HEK293 (cell line): ENCODE measurements around the gene PLXNA2.

Experiments used
- CTCF ChIA-PET: fragments of 350-600 bp; formaldehyde crosslinking; extraction: SDS; loops from one replicate; lab custom pipeline; 2021; ENCODE audit warnings: antibody characterized with exemption; lab: Yijun Ruan, JAX
- POLR2A ChIA-PET: fragments of 300-600 bp; formaldehyde crosslinking; extraction: SDS; loops from one replicate; lab custom pipeline; 2020; ENCODE audit warnings: antibody characterized with exemption, inconsistent platforms; lab: Yijun Ruan, JAX
- H3K27ac ChIP-seq: fragments of 200-500 bp; sonication (Bioruptor generic); 2 replicates; pipeline ENCODE4 v1.5.1; 2014; ENCODE audit warnings: low read depth, low read length, control low read depth, inconsistent platforms; ENCODE audit errors: extremely low read depth
- H3K36me3 ChIP-seq, 2 experiments: fragments of 200-500 bp in 1 of 2; sonication (Bioruptor generic) in 1 of 2; 1 replicate in 1 of 2; 2 replicates in 1 of 2; pipeline ENCODE4 v1.5.1; 2014 to 2017; ENCODE audit warnings: inconsistent platforms in 2 of 2, low read length in 2 of 2; ENCODE audit not compliant: control insufficient read depth in 2 of 2, insufficient read depth in 1 of 2
- H3K4me1 ChIP-seq: fragments of 200-500 bp; sonication (Bioruptor generic); 2 replicates; pipeline ENCODE4 v1.5.1; 2014; ENCODE audit warnings: mild to moderate bottlenecking, low read length, inconsistent platforms; ENCODE audit not compliant: control insufficient read depth, insufficient read depth
- H3K4me3 ChIP-seq: 2 replicates; pipeline ENCODE4 v1.5.1; 2011; ENCODE audit warnings: low read depth, mild to moderate bottlenecking, control low read depth, low read length, moderate library complexity
- H3K9me3 ChIP-seq: fragments of 200-500 bp; sonication (Bioruptor generic); 2 replicates; pipeline ENCODE4 v1.5.1; 2014; ENCODE audit warnings: low read depth, low read length, inconsistent platforms; ENCODE audit not compliant: control insufficient read depth, insufficient read depth
- FEZF1 ChIP-seq: fragments of 450-650 bp; formaldehyde crosslinking; IDR thresholded peaks from 2 replicates; pipeline ENCODE4 v1.5.1; 2016; ENCODE audit warnings: missing biosample characterization, missing genetic modification characterization
- KLF1 ChIP-seq: fragments of 450-650 bp; formaldehyde crosslinking; IDR thresholded peaks from 2 replicates; pipeline ENCODE4 v1.5.1; 2016; ENCODE audit warnings: missing biosample characterization, missing genetic modification characterization
- KLF10 ChIP-seq: fragments of 450-650 bp; IDR thresholded peaks from 2 replicates; pipeline ENCODE4 v1.5.1; 2018; ENCODE audit warnings: missing biosample characterization, mild to moderate bottlenecking, missing genetic modification characterization
- SP7 ChIP-seq: fragments of 450-650 bp; formaldehyde crosslinking; IDR thresholded peaks from 2 replicates; pipeline ENCODE4 v1.5.1; 2016; ENCODE audit warnings: missing biosample characterization, missing genetic modification characterization
- ZBTB44 ChIP-seq: fragments of 450-650 bp; IDR thresholded peaks from 2 replicates; pipeline ENCODE4 v1.5.1; 2018; ENCODE audit warnings: missing biosample characterization, mild to moderate bottlenecking, missing genetic modification characterization
- ZBTB48 ChIP-seq: fragments of 450-650 bp; formaldehyde crosslinking; IDR thresholded peaks from 2 replicates; pipeline ENCODE4 v1.5.1; 2016; ENCODE audit warnings: missing biosample characterization, missing genetic modification characterization
- ZNF10 ChIP-seq: fragments of 450-650 bp; formaldehyde crosslinking; IDR thresholded peaks from 2 replicates; pipeline ENCODE4 v1.5.1; 2017; ENCODE audit warnings: missing biosample characterization, missing genetic modification characterization
- ZNF202 ChIP-seq: fragments of 450-650 bp; formaldehyde crosslinking; IDR thresholded peaks from 2 replicates; pipeline ENCODE4 v1.5.1; 2016; ENCODE audit warnings: missing biosample characterization, missing genetic modification characterization, borderline replicate concordance
- ZNF274 ChIP-seq, 2 experiments: fragments of 200-500 bp in 1 of 2; fragments of 450-650 bp in 1 of 2; sonication (Bioruptor generic) in 1 of 2; formaldehyde crosslinking in 1 of 2; IDR thresholded peaks; 2 replicates each; pipeline versions ENCODE4 v1.5.1 to v1.6.1; 2014 to 2016; ENCODE audit warnings: borderline replicate concordance in 1 of 2, inconsistent platforms in 1 of 2, low read length in 1 of 2, missing biosample characterization in 1 of 2, missing genetic modification characterization in 1 of 2
- ZNF366 ChIP-seq: fragments of 450-650 bp; formaldehyde crosslinking; conservative IDR thresholded peaks from 2 replicates; pipeline ENCODE4 v1.5.1; 2016; ENCODE audit warnings: missing biosample characterization, missing genetic modification characterization
- ZNF391 ChIP-seq: fragments of 450-650 bp; formaldehyde crosslinking; IDR thresholded peaks from 2 replicates; pipeline ENCODE4 v1.5.1; 2016; ENCODE audit warnings: low read depth, missing biosample characterization, missing genetic modification characterization, borderline replicate concordance
- ZNF48 ChIP-seq: fragments of 450-650 bp; formaldehyde crosslinking; IDR thresholded peaks from 2 replicates; pipeline ENCODE4 v1.5.1; 2016; ENCODE audit warnings: missing biosample characterization, missing genetic modification characterization
- ZNF600 ChIP-seq: fragments of 450-650 bp; formaldehyde crosslinking; IDR thresholded peaks from 2 replicates; pipeline ENCODE4 v1.5.1; 2016; ENCODE audit warnings: missing biosample characterization, missing genetic modification characterization
- ZNF623 ChIP-seq: fragments of 450-650 bp; formaldehyde crosslinking; IDR thresholded peaks from 2 replicates; pipeline ENCODE4 v1.5.1; 2016; ENCODE audit warnings: missing biosample characterization, missing genetic modification characterization
- ZNF629 ChIP-seq: fragments of 450-650 bp; formaldehyde crosslinking; IDR thresholded peaks from 2 replicates; pipeline ENCODE4 v1.5.1; 2017; ENCODE audit warnings: missing biosample characterization, missing genetic modification characterization
- ZNF660 ChIP-seq: fragments of 450-650 bp; IDR thresholded peaks from 2 replicates; pipeline ENCODE4 v1.5.1; 2018; ENCODE audit warnings: missing biosample characterization, mild to moderate bottlenecking, missing genetic modification characterization
- ZNF664 ChIP-seq: fragments of 450-650 bp; formaldehyde crosslinking; IDR thresholded peaks from 2 replicates; pipeline ENCODE4 v1.5.1; 2016; ENCODE audit warnings: missing biosample characterization, missing genetic modification characterization
- ZNF777 ChIP-seq: fragments of 450-650 bp; formaldehyde crosslinking; IDR thresholded peaks from 2 replicates; pipeline ENCODE4 v1.5.1; 2017; ENCODE audit warnings: missing biosample characterization, missing genetic modification characterization, borderline replicate concordance
- ZNF785 ChIP-seq: fragments of 450-650 bp; formaldehyde crosslinking; IDR thresholded peaks from 2 replicates; pipeline ENCODE4 v1.5.1; 2016; ENCODE audit warnings: missing biosample characterization, missing genetic modification characterization
- ZXDB ChIP-seq: fragments of 450-650 bp; formaldehyde crosslinking; IDR thresholded peaks from 2 replicates; pipeline ENCODE4 v1.5.1; 2016; ENCODE audit warnings: missing biosample characterization, missing genetic modification characterization
- TF ChIP-seq, protein P1 (sequence below): fragments of 450-650 bp; formaldehyde crosslinking; IDR thresholded peaks from 2 replicates; pipeline ENCODE4 v1.5.1; 2017; ENCODE audit warnings: missing biosample characterization, missing genetic modification characterization
- TF ChIP-seq, protein P2 (sequence below): fragments of 450-650 bp; formaldehyde crosslinking; IDR thresholded peaks from 2 replicates; pipeline ENCODE4 v1.5.1; 2016; ENCODE audit warnings: missing biosample characterization, missing genetic modification characterization
- TF ChIP-seq, protein P3 (sequence below): fragments of 450-650 bp; formaldehyde crosslinking; IDR thresholded peaks from 2 replicates; pipeline ENCODE4 v1.5.1; 2016; ENCODE audit warnings: missing biosample characterization, missing genetic modification characterization
- TF ChIP-seq, protein P4 (sequence below): fragments of 450-650 bp; formaldehyde crosslinking; IDR thresholded peaks from 2 replicates; pipeline ENCODE4 v1.5.1; 2016; ENCODE audit warnings: missing biosample characterization, missing genetic modification characterization
- TF ChIP-seq, protein P5 (sequence below): fragments of 450-650 bp; formaldehyde crosslinking; IDR thresholded peaks from 2 replicates; pipeline ENCODE4 v1.5.1; 2016; ENCODE audit warnings: missing biosample characterization, missing genetic modification characterization

The PLXNA2 gene

GRCh38 chr1:208270651-208271141 is 26.5 kb upstream of the PLXNA2 start (continued):
- TF ChIP-seq, protein P1, sequence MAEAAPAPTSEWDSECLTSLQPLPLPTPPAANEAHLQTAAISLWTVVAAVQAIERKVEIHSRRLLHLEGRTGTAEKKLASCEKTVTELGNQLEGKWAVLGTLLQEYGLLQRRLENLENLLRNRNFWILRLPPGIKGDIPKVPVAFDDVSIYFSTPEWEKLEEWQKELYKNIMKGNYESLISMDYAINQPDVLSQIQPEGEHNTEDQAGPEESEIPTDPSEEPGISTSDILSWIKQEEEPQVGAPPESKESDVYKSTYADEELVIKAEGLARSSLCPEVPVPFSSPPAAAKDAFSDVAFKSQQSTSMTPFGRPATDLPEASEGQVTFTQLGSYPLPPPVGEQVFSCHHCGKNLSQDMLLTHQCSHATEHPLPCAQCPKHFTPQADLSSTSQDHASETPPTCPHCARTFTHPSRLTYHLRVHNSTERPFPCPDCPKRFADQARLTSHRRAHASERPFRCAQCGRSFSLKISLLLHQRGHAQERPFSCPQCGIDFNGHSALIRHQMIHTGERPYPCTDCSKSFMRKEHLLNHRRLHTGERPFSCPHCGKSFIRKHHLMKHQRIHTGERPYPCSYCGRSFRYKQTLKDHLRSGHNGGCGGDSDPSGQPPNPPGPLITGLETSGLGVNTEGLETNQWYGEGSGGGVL (tag by site-specific recombination) = peak; percentile 58
- no peak for TF ChIP-seq ZNF48 (tag by site-specific recombination)
- TF ChIP-seq ZNF10 = peak; percentile 79
- TF ChIP-seq ZNF777 (tag by site-specific recombination) = no peak
- TF ChIP-seq ZXDB (tag by site-specific recombination) = peak; percentile 64; the same call in 1 of the 2 replicates
- 0 out of 2 replicates have a peak, but pooled peaks have one; percentile 16 for TF ChIP-seq ZNF600
- TF ChIP-seq ZNF660 (tag by site-specific recombination) = no peak
- 0 out of 2 replicates have a peak, but pooled peaks have one; percentile 23 for TF ChIP-seq ZBTB48
- TF ChIP-seq FEZF1 = peak; percentile 83
- TF ChIP-seq ZNF274 (IDR thresholded peaks at IDR 0.05; ENCODE audit: low read length) = no peak
- TF ChIP-seq ZNF274 (tag by site-specific recombination; IDR thresholded peaks at IDR 0.05; ENCODE audit: borderline replicate concordance) = no peak
- peak; percentile 73 for TF ChIP-seq SP7 (tag by site-specific recombination)
- TF ChIP-seq ZNF629 = peak; percentile 33; the same call in 1 of the 2 replicates
- TF ChIP-seq, protein P2, sequence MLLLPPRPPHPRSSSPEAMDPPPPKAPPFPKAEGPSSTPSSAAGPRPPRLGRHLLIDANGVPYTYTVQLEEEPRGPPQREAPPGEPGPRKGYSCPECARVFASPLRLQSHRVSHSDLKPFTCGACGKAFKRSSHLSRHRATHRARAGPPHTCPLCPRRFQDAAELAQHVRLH (tag by site-specific recombination) = peak; percentile 68; the same call in 1 of the 2 replicates
- TF ChIP-seq ZNF785 (tag by site-specific recombination) = no peak
- TF ChIP-seq ZNF391 (tag by site-specific recombination) = 0 out of 2 replicates have a peak, but pooled peaks have one; percentile 18
- TF ChIP-seq ZNF366 (tag by site-specific recombination) = 0 out of 2 replicates have a peak, but pooled peaks have one; percentile 23
- 0 out of 2 replicates have a peak, but pooled peaks have one; percentile 35 for TF ChIP-seq KLF10 (tag by site-specific recombination)
- TF ChIP-seq, protein P3, sequence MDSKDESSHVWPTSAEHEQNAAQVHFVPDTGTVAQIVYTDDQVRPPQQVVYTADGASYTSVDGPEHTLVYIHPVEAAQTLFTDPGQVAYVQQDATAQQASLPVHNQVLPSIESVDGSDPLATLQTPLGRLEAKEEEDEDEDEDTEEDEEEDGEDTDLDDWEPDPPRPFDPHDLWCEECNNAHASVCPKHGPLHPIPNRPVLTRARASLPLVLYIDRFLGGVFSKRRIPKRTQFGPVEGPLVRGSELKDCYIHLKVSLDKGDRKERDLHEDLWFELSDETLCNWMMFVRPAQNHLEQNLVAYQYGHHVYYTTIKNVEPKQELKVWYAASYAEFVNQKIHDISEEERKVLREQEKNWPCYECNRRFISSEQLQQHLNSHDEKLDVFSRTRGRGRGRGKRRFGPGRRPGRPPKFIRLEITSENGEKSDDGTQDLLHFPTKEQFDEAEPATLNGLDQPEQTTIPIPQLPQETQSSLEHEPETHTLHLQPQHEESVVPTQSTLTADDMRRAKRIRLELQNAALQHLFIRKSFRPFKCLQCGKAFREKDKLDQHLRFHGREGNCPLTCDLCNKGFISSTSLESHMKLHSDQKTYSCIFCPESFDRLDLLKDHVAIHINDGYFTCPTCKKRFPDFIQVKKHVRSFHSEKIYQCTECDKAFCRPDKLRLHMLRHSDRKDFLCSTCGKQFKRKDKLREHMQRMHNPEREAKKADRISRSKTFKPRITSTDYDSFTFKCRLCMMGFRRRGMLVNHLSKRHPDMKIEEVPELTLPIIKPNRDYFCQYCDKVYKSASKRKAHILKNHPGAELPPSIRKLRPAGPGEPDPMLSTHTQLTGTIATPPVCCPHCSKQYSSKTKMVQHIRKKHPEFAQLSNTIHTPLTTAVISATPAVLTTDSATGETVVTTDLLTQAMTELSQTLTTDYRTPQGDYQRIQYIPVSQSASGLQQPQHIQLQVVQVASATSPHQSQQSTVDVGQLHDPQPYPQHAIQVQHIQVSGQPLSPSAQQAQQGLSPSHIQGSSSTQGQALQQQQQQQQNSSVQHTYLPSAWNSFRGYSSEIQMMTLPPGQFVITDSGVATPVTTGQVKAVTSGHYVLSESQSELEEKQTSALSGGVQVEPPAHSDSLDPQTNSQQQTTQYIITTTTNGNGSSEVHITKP (tag by site-specific recombination) = peak; percentile 96
- TF ChIP-seq ZBTB44 (tag by site-specific recombination) = peak; percentile 80

GRCh38 chr1:208269338-208269666 is 25.1 kb upstream of the PLXNA2 start:
- Histone ChIP-seq H3K4me3 (no peak overlapping the region), H3K4me1 (peaks cover 18% of the 10 kb centered on the region), H3K36me3 (no peaks in the 10 kb centered on the region), H3K9me3 (no peaks in the 10 kb centered on the region), H3K27ac (no peak overlapping the region)
- ChIA-PET CTCF (interaction anchor here (0.6 to 1.7 kb wide), 6 partner anchors 24 to 271 kb away, joined by 3 to 10 read pairs (median 3); no protein-coding TSS in a partner anchor), POLR2A (interaction anchor here (0.9 kb wide), 1 partner anchor 9 kb away, joined by 4 read pairs; no protein-coding TSS in a partner anchor)
- TF ChIP-seq KLF1 = no peak
- TF ChIP-seq, protein P4, sequence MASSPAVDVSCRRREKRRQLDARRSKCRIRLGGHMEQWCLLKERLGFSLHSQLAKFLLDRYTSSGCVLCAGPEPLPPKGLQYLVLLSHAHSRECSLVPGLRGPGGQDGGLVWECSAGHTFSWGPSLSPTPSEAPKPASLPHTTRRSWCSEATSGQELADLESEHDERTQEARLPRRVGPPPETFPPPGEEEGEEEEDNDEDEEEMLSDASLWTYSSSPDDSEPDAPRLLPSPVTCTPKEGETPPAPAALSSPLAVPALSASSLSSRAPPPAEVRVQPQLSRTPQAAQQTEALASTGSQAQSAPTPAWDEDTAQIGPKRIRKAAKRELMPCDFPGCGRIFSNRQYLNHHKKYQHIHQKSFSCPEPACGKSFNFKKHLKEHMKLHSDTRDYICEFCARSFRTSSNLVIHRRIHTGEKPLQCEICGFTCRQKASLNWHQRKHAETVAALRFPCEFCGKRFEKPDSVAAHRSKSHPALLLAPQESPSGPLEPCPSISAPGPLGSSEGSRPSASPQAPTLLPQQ (tag by site-specific recombination) = no peak
- no peak for TF ChIP-seq ZNF202 (tag by site-specific recombination)
- TF ChIP-seq, protein P5, sequence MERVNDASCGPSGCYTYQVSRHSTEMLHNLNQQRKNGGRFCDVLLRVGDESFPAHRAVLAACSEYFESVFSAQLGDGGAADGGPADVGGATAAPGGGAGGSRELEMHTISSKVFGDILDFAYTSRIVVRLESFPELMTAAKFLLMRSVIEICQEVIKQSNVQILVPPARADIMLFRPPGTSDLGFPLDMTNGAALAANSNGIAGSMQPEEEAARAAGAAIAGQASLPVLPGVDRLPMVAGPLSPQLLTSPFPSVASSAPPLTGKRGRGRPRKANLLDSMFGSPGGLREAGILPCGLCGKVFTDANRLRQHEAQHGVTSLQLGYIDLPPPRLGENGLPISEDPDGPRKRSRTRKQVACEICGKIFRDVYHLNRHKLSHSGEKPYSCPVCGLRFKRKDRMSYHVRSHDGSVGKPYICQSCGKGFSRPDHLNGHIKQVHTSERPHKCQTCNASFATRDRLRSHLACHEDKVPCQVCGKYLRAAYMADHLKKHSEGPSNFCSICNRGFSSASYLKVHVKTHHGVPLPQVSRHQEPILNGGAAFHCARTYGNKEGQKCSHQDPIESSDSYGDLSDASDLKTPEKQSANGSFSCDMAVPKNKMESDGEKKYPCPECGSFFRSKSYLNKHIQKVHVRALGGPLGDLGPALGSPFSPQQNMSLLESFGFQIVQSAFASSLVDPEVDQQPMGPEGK (tag by site-specific recombination) = no peak
- no peak for TF ChIP-seq ZNF623 (tag by site-specific recombination)
- no peak for TF ChIP-seq ZNF664 (tag by site-specific recombination)
